Stimulated activated CD8-positive, alpha-beta memory T cell treated with anti-CD3 and anti-CD28 coated beads, Interleukin-7, amount 100 ng/mL, for 4 hours (primary cell): ENCODE data around the gene GMEB2.
"Not testable (repeated sequence)": the region's sequence is repeated elsewhere in the genome, so short reads cannot be mapped to it uniquely, and the experiment has no call there.

Source experiments
- DNase-seq, 2 donors: peaks; one replicate each; pipeline ENCODE4 v3.0.0-alpha.2; 2020; ENCODE audit warnings: low read depth in 2 of 2

The GMEB2 gene

DNA sequence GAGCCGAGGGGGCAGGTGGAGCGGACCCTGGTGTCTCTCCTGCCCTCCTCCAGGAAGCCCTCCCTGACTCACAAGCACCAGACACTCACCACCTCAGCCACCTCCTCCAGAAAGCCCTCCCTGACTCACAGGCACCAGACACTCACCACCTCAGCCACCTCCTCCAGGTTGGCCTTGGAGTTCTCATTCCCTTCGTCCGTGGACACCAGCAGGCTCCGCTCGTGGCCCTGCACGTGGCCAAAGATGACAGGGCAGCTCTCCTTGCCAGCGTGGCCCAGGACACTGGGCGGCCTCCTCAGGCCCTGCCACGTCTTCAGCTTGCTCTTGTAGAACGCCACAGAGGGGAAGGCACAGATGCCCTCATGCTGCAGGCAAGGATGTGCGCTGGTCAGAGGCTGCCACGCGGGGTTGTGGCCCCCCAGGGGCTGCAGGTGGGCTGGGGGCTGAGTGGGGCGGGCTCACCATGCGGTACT is 66.5 kb downstream of the GMEB2 start:
- no peak for DNase-seq

DNA sequence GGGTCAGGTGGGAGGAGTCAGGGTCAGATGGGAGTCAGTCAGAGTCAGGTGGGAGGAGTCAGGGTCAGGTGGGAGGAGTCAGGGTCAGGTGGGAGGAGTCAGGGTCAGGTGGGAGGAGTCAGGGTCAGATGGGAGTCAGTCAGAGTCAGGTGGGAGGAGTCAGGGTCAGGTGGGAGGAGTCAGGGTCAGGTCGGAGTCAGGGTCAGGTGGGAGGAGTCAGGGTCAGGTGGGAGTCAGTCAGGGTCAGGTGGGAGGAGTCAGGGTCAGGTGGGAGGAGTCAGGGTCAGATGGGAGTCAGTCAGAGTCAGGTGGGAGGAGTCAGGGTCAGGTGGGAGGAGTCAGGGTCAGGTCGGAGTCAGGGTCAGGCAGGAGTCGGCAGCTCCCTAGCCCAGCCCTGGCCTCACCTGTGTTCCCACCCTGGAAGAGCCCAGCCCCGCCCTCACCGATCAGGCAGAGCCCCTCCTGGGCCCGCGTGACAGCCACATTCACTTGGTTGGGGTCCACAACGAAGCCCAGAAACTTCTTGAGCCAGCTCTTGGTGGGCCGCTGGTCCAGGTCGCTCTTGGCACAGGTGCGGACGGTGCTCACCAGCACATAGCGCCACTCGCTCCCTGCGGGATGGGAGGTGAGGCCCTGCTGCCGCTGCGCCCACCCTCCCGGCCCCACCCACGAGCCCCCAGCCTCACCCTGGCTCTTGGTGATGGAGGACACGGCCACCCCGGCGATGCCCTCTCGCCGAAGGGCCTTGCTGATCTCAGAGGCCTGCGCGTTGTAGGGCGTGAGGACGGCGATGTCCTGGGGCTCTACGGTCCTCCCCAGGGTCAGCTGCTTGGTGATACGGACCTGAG is 67.2 kb downstream of the GMEB2 start:
- DNase-seq: not testable (repeated sequence)

DNA sequence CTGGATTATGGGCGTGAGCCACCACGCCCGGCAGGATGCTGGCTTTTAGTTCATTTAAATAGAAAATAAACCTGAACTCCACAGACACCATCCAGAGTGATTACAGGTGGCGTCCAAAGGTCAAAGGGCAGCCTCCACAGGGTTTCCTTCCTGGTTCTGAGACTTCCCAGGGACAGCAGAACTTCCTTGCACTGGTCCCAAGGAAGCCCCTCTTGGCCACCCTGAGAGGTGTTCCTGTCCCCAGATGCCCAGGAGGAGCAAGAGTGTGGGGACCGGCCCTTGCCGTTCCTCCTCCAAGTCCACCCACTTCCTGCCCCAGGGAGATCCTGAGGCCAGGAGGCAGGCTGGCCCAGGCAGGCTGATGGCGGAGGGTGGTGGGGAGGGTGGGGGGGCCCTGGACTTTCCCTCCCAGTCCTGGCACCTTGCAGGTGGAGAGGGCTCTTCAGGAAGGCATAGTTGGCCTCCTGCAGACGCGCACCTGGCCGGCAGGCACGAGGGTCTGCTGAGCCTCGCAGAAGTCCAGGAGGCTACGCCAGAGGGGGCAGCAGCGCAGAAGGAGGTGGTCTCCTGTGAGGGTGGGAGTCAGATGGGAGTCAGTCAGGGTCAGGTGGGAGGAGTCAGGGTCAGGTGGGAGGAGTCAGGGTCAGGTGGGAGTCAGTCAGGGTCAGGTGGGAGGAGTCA is 68.0 kb downstream of the GMEB2 start:
- no peak for DNase-seq

DNA sequence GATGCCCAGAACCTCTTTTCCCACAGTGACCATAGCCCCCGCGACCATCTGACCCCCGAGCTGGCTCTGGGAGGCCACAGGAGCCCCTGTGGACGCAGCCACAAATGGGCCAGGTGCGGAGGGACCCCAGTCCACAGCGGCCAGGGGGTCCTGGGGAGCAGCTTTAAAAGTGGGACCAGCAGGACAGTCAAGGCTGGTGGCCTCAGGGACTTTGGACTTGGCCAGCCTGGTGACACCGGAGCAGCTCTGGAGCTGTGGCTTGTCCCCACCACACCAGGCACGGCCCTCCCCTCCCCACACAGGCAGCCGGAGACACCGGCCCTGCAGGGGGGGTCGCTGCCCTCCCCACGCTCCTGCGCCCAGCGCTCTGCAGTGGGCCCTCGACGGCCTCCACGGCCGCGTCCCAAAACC is 69.4 kb downstream of the GMEB2 start:
- no peak for DNase-seq

DNA sequence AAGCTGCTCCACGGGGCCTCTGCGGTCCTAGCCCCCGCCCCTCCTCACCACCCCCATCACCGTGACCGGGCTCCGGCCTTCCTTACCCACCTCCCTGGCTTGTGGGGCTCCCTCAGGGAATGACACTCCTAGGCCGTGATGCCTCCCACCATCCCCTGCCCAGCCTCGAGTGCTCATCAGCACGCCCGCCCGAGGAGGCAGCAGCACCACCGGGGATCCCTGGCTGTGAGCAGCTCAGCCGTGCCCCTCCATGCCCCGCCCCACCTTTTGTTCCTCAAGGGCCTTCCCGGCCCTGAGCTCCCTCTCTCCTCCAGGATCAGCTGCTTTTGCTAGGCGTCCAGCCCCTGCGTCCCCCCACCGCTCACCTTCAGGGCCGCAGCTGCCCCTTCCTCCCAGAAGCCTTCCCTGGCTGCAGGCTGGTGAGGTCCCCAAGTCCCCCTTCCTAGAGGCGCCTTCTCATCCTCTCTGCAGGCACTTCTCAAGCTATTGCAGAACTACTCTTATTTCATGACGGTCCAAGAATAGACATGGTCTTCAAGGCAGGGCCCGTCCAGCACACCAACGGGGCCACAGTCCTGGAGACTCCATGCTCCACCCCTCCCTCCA is 69.9 kb downstream of the GMEB2 start:
- DNase-seq: no peak

DNA sequence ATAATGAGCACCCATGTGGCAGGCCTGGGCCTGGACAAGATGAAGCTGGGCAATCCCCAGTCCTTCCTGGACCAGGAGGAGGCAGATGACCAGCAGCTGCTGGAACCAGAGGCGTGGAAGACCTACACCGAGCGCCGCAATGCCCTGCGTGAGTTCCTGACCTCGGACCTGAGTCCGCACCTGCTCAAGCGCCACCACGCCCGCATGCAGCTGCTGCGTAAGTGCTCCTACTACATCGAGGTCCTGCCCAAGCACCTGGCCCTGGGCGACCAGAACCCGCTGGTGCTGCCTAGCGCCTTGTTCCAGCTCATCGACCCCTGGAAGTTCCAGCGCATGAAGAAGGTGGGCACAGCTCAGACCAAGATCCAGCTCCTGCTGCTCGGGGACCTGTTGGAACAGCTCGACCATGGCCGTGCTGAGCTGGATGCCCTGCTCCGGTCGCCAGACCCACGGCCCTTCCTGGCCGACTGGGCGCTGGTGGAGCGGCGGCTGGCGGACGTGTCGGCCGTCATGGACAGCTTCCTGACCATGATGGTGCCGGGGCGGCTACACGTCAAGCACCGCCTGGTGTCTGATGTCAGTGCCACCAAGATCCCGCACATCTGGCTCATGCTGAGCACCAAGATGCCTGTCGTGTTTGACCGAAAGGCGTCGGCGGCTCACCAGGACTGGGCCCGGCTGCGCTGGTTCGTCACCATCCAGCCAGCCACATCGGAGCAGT is 71.1 kb downstream of the GMEB2 start:
- no peak for DNase-seq

DNA sequence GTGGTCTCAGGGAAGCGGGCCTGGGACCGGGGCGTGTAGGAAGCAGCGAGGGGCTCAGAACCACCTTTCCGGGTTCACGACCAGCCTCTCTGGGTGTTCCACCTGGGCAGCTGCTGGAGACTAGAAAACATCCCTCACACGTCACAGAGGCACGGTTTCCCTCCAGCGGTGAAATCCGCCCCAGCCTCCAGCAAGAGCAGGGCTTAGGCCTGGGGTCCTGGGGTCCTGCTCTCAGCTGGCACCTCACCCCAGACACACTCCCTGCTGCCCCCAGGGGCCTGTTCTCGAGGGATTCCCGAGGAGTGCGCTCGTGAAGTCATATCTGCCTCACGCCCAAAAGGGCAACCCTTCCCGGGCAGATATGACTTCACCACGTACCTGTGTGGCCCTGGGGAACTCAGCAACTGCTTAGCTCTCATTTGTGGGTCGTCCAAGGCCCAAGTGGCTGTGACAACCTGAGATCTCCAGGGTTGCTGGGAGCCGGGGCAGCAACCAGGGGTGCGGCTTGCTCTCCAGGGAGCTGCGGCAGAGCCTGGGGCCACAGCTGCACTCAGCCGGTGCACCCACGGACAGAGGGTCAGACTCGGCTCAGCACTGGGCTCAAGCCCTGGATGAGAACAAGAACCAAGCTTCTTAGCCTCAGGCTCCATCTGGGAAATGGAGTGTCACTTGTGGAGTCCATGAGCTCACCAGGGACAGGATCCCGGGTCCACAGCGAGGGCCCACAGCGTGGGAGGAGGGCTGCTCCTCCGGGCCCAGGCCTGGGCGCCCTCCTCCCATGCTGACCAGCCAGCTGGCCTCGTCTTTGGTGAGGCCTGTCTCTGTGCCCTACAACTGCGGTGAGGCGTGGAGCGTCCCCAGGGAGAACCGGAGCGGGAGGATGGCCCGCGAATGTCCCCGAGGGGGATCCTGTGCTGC is 72.3 kb downstream of the GMEB2 start:
- no peak for DNase-seq

DNA sequence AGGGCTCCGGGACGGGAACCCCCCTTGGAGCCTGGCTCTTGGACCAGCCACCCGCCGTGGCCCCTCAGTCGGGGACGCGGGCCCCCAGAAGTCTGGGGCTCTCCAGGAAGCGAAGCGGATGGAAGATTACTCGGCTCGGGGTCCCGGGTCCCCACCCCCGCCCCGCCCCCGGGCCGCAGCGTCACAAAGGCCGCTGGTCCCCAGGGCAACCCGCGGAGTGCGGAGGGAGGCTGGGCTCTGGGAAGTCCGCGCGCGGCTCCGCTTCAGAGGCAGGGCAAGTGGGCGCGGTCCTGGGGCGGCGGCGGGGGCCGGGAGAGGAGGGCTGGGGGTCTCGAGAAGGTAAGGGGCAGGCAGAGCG is 73.0 kb downstream of the GMEB2 start, which contains the start of gene FNDC11:
Gene FNDC11 (plus strand): TSS at position 227 of the 358 bp plus-strand sequence. CDS start 1,505 bp downstream, outside the sequence.
- DNase-seq: peak; percentile 25 to 62

DNA sequence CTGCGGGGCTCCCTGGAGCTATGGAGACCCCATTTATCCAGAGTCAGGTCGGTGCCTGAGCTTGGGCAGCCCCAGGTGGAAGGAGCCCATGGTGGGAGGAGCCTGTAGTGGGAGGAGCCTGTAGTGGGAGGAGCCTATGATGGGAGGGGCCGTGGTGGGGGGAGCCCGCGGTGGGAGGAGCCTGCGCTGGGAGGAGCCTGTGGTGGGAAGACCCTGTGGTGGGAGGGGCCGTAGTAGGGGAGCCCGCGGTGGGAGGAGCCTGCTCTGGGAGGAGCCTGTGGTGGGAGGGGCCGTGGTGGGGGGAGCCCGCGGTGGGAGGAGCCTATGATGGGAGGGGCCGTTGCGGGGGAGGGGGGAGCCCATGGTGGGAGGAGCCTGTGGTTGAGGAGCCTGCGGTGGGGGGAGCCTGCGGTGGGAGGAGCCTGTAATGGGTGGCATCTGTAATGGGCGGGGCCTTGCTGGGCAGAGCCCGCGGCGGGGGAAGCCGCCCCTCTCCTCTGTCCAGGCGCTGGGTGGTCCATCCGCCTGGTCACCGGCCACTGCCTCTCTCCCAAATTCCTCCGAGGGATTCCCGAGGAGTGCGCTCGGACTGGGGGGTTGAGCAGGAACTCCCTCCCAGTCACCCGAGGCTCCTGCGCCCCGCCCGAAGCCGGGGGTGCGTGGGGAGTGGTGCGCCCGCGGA is 73.5 kb downstream of the GMEB2 start:
- peak; percentile 73 to 80 for DNase-seq

DNA sequence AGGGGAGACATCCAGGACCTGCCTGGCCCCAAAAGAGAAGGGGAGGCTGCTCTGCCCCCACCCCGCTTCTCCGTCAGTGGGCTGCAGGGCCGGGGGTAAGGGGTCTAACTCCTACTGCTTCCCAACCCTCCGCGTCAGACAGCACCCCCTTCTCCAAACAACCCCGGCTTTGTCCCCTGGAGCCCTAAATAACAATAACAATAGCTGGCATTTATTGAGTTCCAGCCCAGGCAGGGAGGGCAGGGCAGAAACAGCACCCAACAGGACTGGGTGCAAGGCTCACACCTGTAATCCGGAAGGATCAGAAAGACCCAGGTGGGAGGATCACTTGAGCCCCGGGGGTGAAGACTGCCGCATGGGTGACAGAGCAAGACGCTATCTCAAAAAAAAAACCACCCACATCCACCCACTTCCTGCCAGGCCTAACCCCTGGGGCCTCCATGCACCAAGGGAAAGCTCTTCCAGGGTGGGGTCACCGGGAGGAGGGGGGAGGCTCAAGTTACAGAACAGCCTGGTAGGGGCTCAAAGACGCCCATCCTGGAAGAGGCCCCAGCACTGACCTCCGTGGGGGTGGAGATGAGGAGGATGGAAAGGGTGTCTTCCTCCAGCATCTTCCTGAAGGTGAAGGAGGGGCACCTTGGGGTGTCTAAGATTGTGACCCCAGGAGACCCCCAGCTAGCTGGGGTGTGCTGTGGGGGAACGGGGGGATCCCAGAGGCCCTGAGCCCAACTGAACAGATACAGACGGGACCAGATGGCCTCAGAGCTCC is 74.2 kb downstream of the GMEB2 start:
- DNase-seq: peak; percentile 31 to 38

DNA sequence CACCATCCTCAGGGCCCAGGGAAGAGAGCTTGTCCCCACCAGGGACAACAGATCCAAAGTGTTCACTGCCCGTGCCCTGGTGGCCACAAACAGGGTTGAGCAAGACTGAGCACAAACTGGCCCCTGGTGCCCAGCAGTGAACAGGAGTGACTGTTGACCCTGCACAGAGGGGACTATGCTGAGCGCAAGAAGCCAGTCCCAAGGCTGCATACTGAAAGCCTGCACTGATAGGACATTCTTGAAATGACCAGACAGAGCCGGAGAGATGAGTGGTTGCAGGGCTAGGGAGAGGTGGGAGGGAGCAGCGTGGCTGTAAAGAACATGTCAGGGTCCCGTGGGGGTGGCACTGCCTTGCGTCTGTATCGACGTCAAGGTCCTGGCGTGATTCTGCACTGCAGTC is 75.8 kb downstream of the GMEB2 start:
- no peak for DNase-seq

DNA sequence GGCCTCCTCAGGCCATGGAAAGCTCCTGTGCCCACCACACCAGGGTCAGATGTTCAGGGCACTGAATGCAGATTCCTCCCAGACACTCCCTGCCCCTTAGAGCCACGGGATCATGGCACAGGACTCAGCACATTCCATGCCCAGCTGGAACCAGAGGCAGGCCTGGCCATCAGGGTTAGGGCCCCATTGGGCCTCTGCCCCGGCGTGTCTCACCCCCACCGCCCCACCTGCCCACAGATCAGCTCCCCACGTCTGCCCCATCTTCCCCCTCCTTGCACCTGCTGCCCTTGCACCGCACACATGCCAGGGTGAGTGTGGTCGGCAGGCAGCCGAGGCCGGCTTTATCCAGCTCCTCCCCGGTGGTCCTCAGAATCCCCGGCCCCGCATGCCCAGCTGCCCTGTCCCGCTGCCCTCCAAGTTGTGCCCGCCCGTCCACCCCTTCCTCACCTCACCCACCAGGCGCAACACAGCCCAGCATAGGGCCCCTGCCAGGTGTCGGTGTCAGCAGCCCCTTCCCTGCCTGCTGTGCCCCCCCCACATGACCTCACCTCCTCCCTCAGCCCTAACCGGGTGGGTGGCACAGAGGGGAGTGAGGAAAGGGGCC is 77.1 kb downstream of the GMEB2 start:
- no peak for DNase-seq

DNA sequence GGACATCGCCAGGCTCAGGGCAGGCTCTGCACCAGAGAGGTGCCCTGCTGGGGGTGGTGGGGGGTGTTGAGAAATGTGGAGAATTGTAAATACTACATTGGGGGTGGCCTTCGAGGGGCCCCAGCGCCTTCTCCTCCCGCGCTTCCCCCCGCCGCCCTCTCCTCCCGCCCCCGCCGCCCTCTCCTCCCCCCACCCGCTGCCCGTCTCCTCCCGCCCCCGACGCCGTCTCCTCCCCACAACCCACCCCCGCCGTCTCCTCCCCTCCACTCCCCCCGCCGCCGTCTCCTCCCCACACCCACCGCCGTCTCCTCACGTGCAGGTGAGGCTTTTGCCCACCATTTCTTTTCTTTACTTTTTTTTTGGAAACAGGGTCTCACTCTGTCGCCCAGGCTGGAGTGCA is 77.9 kb downstream of the GMEB2 start:
- DNase-seq: no peak

DNA sequence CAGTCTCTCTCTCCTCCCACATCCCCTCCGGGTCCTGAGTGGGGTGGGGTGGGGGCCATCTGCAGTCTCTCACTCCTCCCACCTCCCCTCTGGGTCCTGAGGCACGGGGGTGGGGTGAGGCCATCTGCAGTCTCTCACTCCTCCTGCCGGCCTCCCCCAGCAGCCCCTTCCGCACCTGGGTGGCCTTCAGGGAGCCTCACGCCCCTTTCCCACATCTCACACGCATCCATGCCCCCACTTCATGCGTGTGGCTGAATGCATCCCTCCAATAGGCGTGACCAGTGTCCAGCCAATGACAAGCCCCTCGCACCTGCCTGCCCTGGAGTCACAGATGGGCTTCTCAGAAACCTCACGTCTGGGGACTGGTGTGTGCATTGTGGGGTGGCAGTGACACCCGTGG is 78.4 kb downstream of the GMEB2 start:
- no peak for DNase-seq

DNA sequence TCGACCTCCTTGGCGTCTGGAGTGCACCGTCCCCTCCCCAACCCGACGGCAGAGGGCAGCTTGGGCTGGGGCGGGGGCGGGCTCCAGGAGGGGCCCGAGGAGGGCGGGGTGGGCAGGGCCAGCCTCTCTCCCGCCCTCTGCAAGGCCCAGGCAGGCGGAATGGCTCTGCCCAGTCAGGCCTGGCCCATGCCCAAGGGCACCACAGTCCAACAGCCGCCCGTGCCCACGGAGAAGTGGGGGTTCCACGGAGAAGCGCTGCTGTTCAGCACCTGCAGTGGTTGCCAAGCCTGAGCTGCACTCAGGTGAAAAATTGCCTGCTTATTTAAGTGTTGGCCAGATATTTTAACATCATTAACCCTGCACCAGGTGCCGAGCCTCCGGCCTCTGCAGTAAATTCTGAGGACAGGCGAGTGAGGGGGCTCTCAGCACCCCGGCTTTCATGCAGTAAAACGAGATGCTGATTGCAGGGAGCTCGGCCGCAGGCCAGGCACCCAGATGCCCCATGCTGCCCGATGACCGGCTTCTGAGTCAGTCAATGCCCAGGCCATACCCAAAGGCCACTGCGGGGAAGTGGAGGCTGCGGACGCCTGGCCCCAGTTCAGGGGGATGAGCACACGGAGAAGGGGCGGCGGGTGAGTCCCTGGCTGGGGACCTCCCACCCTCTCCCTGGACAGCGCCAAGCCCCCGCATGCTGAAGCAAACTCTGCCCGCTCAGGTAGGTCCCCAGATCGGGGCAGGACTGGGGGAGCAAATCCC is 79.0 kb downstream of the GMEB2 start, which contains the start of gene SRMS:
Gene SRMS (minus strand): TSS at position 25 of the 756 bp plus-strand sequence. CDS start 286 bp downstream, outside the sequence.
- DNase-seq: no peak

DNA sequence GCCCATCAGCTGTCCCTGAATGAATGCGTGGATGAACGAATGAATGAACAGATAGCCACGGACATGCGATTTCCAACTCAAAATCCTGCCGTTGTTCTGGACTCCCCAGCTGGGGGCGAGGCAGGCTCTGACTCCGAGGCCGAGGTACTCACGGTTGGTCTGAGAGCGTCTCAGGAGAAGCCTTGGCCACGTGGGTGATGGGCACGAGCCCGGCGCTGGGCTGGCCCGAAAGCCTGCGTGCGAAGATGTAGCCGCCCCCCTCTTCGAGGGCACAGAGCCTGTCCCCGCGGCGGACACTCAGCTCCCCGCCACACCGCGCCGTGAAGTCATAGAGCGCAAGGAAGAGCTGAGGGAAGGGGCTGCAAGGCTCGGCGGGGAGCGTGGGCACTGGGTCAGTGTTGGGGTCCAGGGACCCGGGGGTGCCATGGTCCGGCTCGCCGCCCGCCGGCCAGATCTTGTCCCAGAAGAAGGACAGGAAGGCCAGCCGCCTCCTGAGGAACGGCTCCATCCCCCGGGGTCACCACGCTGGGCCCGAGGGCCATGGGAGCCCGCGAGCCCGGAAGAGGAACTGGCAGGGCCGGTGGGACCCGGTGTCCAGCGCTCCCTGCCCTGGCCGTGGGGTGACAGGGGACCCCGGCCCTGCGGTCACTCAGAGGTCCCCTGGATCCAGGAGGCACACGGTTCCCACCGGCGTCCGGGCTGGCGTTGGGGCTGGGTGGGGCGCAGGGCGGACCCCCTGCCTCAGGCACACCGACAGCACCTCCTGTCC is 79.8 kb downstream of the GMEB2 start:
- no peak for DNase-seq

DNA sequence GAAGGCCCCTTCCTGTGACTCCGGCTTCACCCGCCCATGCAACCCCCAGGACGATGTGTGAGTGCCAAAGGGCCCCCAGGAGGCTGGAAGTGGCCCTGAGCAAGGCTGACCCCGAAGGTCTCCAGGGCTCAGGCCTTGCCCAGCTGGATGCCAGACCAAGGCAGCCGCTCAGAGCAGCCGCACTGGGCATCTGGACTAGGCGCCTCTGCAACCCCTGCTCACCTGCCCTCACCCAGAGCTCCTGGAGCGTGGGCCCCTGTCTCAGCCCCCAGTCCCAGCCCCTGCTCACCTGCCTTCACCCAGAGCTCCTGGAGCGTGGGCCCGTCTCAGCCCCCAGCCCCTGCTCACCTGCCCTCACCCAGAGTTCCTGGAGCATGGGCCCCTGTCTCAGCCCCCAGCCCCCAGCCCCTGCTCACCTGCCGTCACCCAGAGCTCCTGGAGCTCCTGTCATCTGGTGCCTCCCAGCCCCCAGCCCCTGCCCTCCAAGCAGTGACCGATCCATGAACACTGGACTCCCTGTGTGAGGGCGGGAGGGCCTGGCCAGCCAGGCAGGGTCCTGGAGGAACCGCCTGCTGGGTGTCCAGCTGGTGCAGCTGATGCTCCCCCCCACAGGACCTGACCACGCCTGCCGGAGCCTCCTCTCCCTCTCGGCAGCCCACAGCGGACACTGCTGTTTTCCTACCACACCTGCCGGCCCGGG is 80.5 kb downstream of the GMEB2 start:
- no peak for DNase-seq
